NCI-H226 (cell line): ENCODE results near the gene HSPA12A.

Experiments used
- DNase-seq: peaks from one replicate; pipeline ENCODE4 v3.0.0-alpha.2; 2015

The HSPA12A gene

GRCh38 chr10:116690356-116691322 lies 51.7 kb downstream of the HSPA12A start:
- DNase-seq = no peak

GRCh38 chr10:116689744-116690143 lies 52.6 kb downstream of the HSPA12A start:
- DNase-seq = no peak

GRCh38 chr10:116688741-116689495 lies 53.4 kb downstream of the HSPA12A start:
- no peak for DNase-seq

GRCh38 chr10:116688241-116688711 lies 54.1 kb downstream of the HSPA12A start:
- peak; percentile 27 for DNase-seq

GRCh38 chr10:116687633-116688032 lies 54.7 kb downstream of the HSPA12A start:
- DNase-seq = no peak

GRCh38 chr10:116686632-116687031 lies 55.7 kb downstream of the HSPA12A start:
- DNase-seq = no peak

GRCh38 chr10:116685807-116686206 lies 56.6 kb downstream of the HSPA12A start:
- no peak for DNase-seq

GRCh38 chr10:116684781-116685180 lies 57.6 kb downstream of the HSPA12A start:
- no peak for DNase-seq

- DNase-seq = no peak
Measured at GRCh38 chr10:116683821-116684220, 58.5 kb downstream of the HSPA12A start.

- DNase-seq = no peak
Measured at GRCh38 chr10:116683166-116683565, 59.2 kb downstream of the HSPA12A start.

- DNase-seq = no peak
Measured at GRCh38 chr10:116679351-116679750, 63.0 kb downstream of the HSPA12A start.

GRCh38 chr10:116676633-116677032 lies 65.7 kb downstream of the HSPA12A start:
- DNase-seq = no peak

- DNase-seq = no peak
Measured at GRCh38 chr10:116676118-116676517, 66.2 kb downstream of the HSPA12A start.

- no peak for DNase-seq
Measured at GRCh38 chr10:116674901-116675423, 67.4 kb downstream of the HSPA12A start.

GRCh38 chr10:116673866-116674265 lies 68.5 kb downstream of the HSPA12A start:
- no peak for DNase-seq

- DNase-seq = no peak
Measured at GRCh38 chr10:116672891-116673290, 69.5 kb downstream of the HSPA12A start.

GRCh38 chr10:116671274-116671926 lies 71.0 kb downstream of the HSPA12A start:
- DNase-seq = no peak

GRCh38 chr10:116670706-116671105 lies 71.7 kb downstream of the HSPA12A start:
- DNase-seq = no peak

- no peak for DNase-seq
Measured at GRCh38 chr10:116669832-116670644, 72.3 kb downstream of the HSPA12A start.

- no peak for DNase-seq
Measured at GRCh38 chr10:116669080-116669479, 73.3 kb downstream of the HSPA12A start.

GRCh38 chr10:116668446-116668845 lies 73.9 kb downstream of the HSPA12A start:
- DNase-seq = no peak

GRCh38 chr10:116668018-116668417 lies 74.3 kb downstream of the HSPA12A start:
- no peak for DNase-seq
